A549 (cell line): Measurements from ENCODE around the gene TXN. TPM values are rescaled to one million over a fixed set of nuclear protein-coding genes. Genes with fewer than 3 reads are reported as not detected.
A peak's percentile ranks its signal among the peaks of the same experiment; 100 is the strongest.

Experiments
- ATAC-seq, 2 experiments: fragments of 200-7000 bp in 1 of 2; fragments of >200 bp in 1 of 2; cut with Nextera tagmentation in 1 of 2; cut with Tn5 transposase in 1 of 2; 3 replicates each; pipeline versions ENCODE4 v1.8.0 to v1.9.1; 2018 to 2020; ENCODE audit warnings: mild to moderate bottlenecking in 1 of 2, moderate library complexity in 1 of 2
- CTCF ChIA-PET: fragments of 300-600 bp; sonication (Branson Sonifier 250); formaldehyde crosslinking; extraction: SDS; loops from one replicate; lab custom pipeline; 2021; ENCODE audit warnings: antibody characterized with exemption, inconsistent platforms; lab: Yijun Ruan, JAX
- POLR2A ChIA-PET: fragments of 350-600 bp; formaldehyde crosslinking; extraction: SDS; loops from one replicate; lab custom pipeline; 2021; ENCODE audit warnings: antibody characterized with exemption, inconsistent platforms; lab: Yijun Ruan, JAX
- DNase-seq, 2 experiments: peaks; one replicate each; pipeline versions ENCODE4 v3.0.0 to v3.0.0-alpha.2; 2011 to 2016; ENCODE audit warnings: low read depth in 1 of 2, low spot score in 1 of 2
- FAIRE-seq: peaks from 2 replicates; lab custom pipeline; 2011; peaks lifted over from hg19 to GRCh38; lab: Jason Lieb, UNC
- H3K27ac ChIP-seq, 2 experiments: fragments of >200 bp; sonication (Bioruptor Twin); formaldehyde crosslinking; 3 replicates each; pipeline ENCODE4 v1.5.1; 2016 to 2017
- H3K4me1 ChIP-seq: fragments of >200 bp; sonication (Bioruptor Twin); formaldehyde crosslinking; 3 replicates; pipeline ENCODE4 v1.6.1; 2016
- H3K4me2 ChIP-seq: fragments of >200 bp; sonication (Bioruptor Twin); formaldehyde crosslinking; 3 replicates; pipeline ENCODE4 v1.6.1; 2016
- H3K4me3 ChIP-seq: fragments of >200 bp; sonication (Bioruptor Twin); formaldehyde crosslinking; 3 replicates; pipeline ENCODE4 v1.5.1; 2016
- H3K9me3 ChIP-seq: fragments of >200 bp; sonication (Bioruptor Twin); formaldehyde crosslinking; 3 replicates; pipeline ENCODE4 v1.6.1; 2016
- CEBPB ChIP-seq, 2 experiments: fragments of >200 bp in 1 of 2; sonication (Bioruptor Twin) in 1 of 2; formaldehyde crosslinking in 1 of 2; IDR thresholded peaks; 2 replicates each; pipeline ENCODE4 v1.6.1; 2012 to 2016
- E2F6 ChIP-seq: IDR thresholded peaks from 2 replicates; pipeline ENCODE4 v1.6.1; 2012; ENCODE audit warnings: low read depth, borderline replicate concordance
- EHF ChIP-seq: fragments of 250-450 bp; sonication (Bioruptor Pico); IDR thresholded peaks from 2 replicates; pipeline ENCODE4 v1.5.0; 2020; ENCODE audit warnings: mild to moderate bottlenecking
- EHMT2 ChIP-seq: fragments of 200-600 bp; sonication (generic); IDR thresholded peaks from 2 replicates; pipeline ENCODE4 v1.6.1; 2016; ENCODE audit warnings: antibody characterized with exemption, low read depth, mild to moderate bottlenecking, moderate library complexity
- ELK1 ChIP-seq: fragments of 150-350 bp; IDR thresholded peaks from 2 replicates; pipeline ENCODE4 v1.6.1; 2014; ENCODE audit warnings: low read depth, mild to moderate bottlenecking, low read length
- EP300 ChIP-seq, 2 experiments: fragments of >200 bp; sonication (Bioruptor Twin); formaldehyde crosslinking; IDR thresholded peaks; 2 replicates in 1 of 2; 3 replicates in 1 of 2; pipeline ENCODE4 v1.6.1; 2016 to 2017
- ESRRA ChIP-seq: fragments of 150-350 bp; IDR thresholded peaks from 2 replicates; pipeline ENCODE4 v1.6.1; 2014; ENCODE audit warnings: mild to moderate bottlenecking, low read length, borderline replicate concordance
- FOSL2 ChIP-seq, 2 experiments: fragments of 450-650 bp in 1 of 2; fragments of >200 bp in 1 of 2; sonication (Bioruptor Twin) in 1 of 2; formaldehyde crosslinking; IDR thresholded peaks; 2 replicates each; pipeline versions ENCODE4 v1.5.0 to v1.6.1; 2016 to 2020; ENCODE audit warnings: mild to moderate bottlenecking in 1 of 2, moderate library complexity in 1 of 2
- HDAC2 ChIP-seq: fragments of 200-600 bp; sonication (generic); IDR thresholded peaks from 2 replicates; pipeline ENCODE4 v1.6.1; 2016
- HEYL ChIP-seq: fragments of 250-450 bp; sonication (Bioruptor Pico); IDR thresholded peaks from 2 replicates; pipeline ENCODE4 v1.8.0; 2021; ENCODE audit warnings: mild to moderate bottlenecking, moderate library complexity
- HMGXB4 ChIP-seq: fragments of 250-450 bp; sonication (Bioruptor Pico); IDR thresholded peaks from 2 replicates; pipeline ENCODE4 v1.5.0; 2021; ENCODE audit warnings: mild to moderate bottlenecking, moderate library complexity, borderline replicate concordance
- HOXA7 ChIP-seq: fragments of 250-450 bp; sonication (Bioruptor Pico); IDR thresholded peaks from 2 replicates; pipeline ENCODE4 v1.5.0; 2020; ENCODE audit warnings: mild to moderate bottlenecking, moderate library complexity
- NPAS2 ChIP-seq: fragments of 250-450 bp; sonication (Bioruptor Pico); IDR thresholded peaks from 2 replicates; pipeline ENCODE4 v1.8.0; 2022; ENCODE audit warnings: mild to moderate bottlenecking, moderate library complexity, borderline replicate concordance
- NR3C1 ChIP-seq: fragments of >200 bp; sonication (Bioruptor Twin); formaldehyde crosslinking; IDR thresholded peaks from 3 replicates; pipeline ENCODE4 v1.6.1; 2017
- PHF8 ChIP-seq: fragments of 200-600 bp; sonication (generic); IDR thresholded peaks from 2 replicates; pipeline ENCODE4 v1.6.1; 2016; ENCODE audit warnings: low read depth, mild to moderate bottlenecking, antibody characterized with exemption, moderate library complexity, borderline replicate concordance
- POLR2A ChIP-seq: IDR thresholded peaks from 2 replicates; pipeline ENCODE4 v1.6.1; 2012; ENCODE audit warnings: mild to moderate bottlenecking, low read length
- POLR2AphosphoS2 ChIP-seq: conservative IDR thresholded peaks from 2 replicates; pipeline ENCODE4 v1.6.1; 2012; ENCODE audit warnings: low read length, improper control_type of control experiment, inconsistent platforms
- RARB ChIP-seq: fragments of 250-450 bp; sonication (Bioruptor Pico); IDR thresholded peaks from 2 replicates; pipeline ENCODE4 v1.8.0; 2021; ENCODE audit warnings: mild to moderate bottlenecking, moderate library complexity
- TP53 ChIP-seq: fragments of 250-450 bp; sonication (Bioruptor Pico); IDR thresholded peaks from 2 replicates; pipeline ENCODE4 v1.5.0; 2021; ENCODE audit warnings: mild to moderate bottlenecking, moderate library complexity
- USF2 ChIP-seq: fragments of 450-650 bp; IDR thresholded peaks from 2 replicates; pipeline ENCODE4 v1.6.1; 2014; ENCODE audit warnings: antibody characterized with exemption
- ZFP36 ChIP-seq: fragments of 450-650 bp; IDR thresholded peaks from 2 replicates; pipeline ENCODE4 v1.6.1; 2014; ENCODE audit warnings: borderline replicate concordance; ENCODE audit not compliant: partially characterized antibody
- WGBS: methylation state at CpG from one replicate; pipeline ENCODE4 v1.1.6; 2017; ENCODE audit errors: missing lambda C conversion rate; 5-methylcytosine and 5-hydroxymethylcytosine counted together
- polyA plus RNA-seq, 4 experiments: library from polyadenylated mRNA; depleted of rRNA in 3 of 4; stranded (reverse); fragments of >200 nt; fragmentation: RNase III in 1 of 4; extraction: RNeasy Plus Mini Kit Qiagen cat#74134 plus additional on column Dnase treatment in 1 of 4; gene quantifications; 2 replicates in 3 of 4; 3 replicates in 1 of 4; pipeline ENCODE4 v1.2.3, GENCODE V29; 2011 to 2017

The TXN gene
- polyA plus RNA-seq, 2 of the 4 experiments (the other 2 are of a cell fraction), result 1,309 to 1,626 TPM

- Histone ChIP-seq H3K4me1 (peaks cover 58% of the 10 kb centered on the region), H3K9me3 (no peaks in the 10 kb centered on the region), H3K4me2 (peak overlapping the region; percentile 76), H3K4me3 (no peak overlapping the region), H3K27ac (peak overlapping the region in 1 of 2 experiments; percentile 41; a peak in 2 of 6 replicates)
- POLR2A ChIA-PET, result interaction anchor here (0.6 to 0.7 kb wide), 2 partner anchors 84 to 300 kb away, joined by 3 to 6 read pairs; no protein-coding TSS in a partner anchor
- ATAC-seq (peak; percentile 52 to 62; a peak in 5 of 6 replicates), DNase-seq (peak in 1 of 2 experiments; percentile 58), FAIRE-seq (no peak)
- 80% methylated on average over 4 of the region's 4 CpGs for WGBS
- CTCF ChIA-PET, result interaction anchor here (0.6 kb wide), 1 partner anchor 239 kb away, joined by 4 read pairs; no protein-coding TSS in a partner anchor
- TF ChIP-seq ELK1 (no peak), ZFP36 (no peak), TP53 (CRISPR knock-in tag) (0 out of 2 replicates have a peak, but pooled peaks have one; percentile 50), NPAS2 (no peak), EHF (CRISPR knock-in tag) (no peak), POLR2AphosphoS2 (peak; percentile 87; the same call in 1 of the 2 replicates)
Observed at GRCh38 chr9:110249603-110250002, 6.7 kb downstream of the TXN start.

- no peak for DNase-seq
- Histone ChIP-seq H3K9me3 (no peaks in the 10 kb centered on the region), H3K27ac (no peak overlapping the region), H3K4me1 (peaks cover 54% of the 10 kb centered on the region), H3K4me3 (no peak overlapping the region), H3K4me2 (no peak overlapping the region)
- 0 out of 6 replicates have a peak, but pooled peaks of 1 of the 2 experiments have one; percentile 26 for ATAC-seq
- no peak for FAIRE-seq
- CTCF ChIA-PET, result interaction anchor here (1.7 kb wide), 1 partner anchor 9 kb away, joined by 7 read pairs; the partner anchor contains the start of gene TXN
- peak; percentile 89; the same call in 1 of the 2 replicates for TF ChIP-seq POLR2AphosphoS2
- TF ChIP-seq PHF8, result no peak
- POLR2A ChIA-PET, result interaction anchor here (0.6 to 4.0 kb wide), 3 partner anchors 8 to 219 kb away, joined by 3 to 30 read pairs (median 4); partner anchors contain the start of gene TXN
- 92% methylated on average over 2 of the region's 2 CpGs for WGBS
Observed at GRCh38 chr9:110248361-110248760, 7.9 kb downstream of the TXN start.

GRCh38 chr9:110246214-110246613, 10.1 kb downstream of the TXN start:
- ChIA-PET CTCF (interaction anchor here (1.0 to 1.2 kb wide), 3 partner anchors 10 to 28 kb away, joined by 3 read pairs; partner anchors contain the start of gene TXN), POLR2A (interaction anchor here (4.0 kb wide), 1 partner anchor 10 kb away, joined by 30 read pairs; the partner anchor contains the start of gene TXN)

GRCh38 chr9:110244616-110245015, 11.7 kb downstream of the TXN start:
- Histone ChIP-seq H3K27ac (no peak overlapping the region), H3K4me1 (peaks cover 22% of the 10 kb centered on the region), H3K9me3 (no peaks in the 10 kb centered on the region)
- POLR2A ChIA-PET, result interaction anchor here (0.6 to 4.0 kb wide), 2 partner anchors 12 to 338 kb away, joined by 5 to 30 read pairs; partner anchors contain the start of gene TXN
- no peak for FAIRE-seq
- WGBS, result 92% methylated on average over 3 of the region's 3 CpGs
- TF ChIP-seq POLR2AphosphoS2 (no peak), CEBPB (IDR thresholded peaks at IDR 0.05) (no peak), EHMT2 (no peak), HOXA7 (CRISPR knock-in tag) (no peak), HEYL (CRISPR knock-in tag) (no peak), HDAC2 (no peak), FOSL2 (IDR thresholded peaks at IDR 0.05) (no peak), FOSL2 (CRISPR knock-in tag; IDR thresholded peaks at IDR 0.05) (no peak), NR3C1 (no peak), HMGXB4 (CRISPR knock-in tag) (no peak), EP300 (IDR thresholded peaks at IDR 0.05) (no peak), NPAS2 (no peak), POLR2A (no peak), USF2 (no peak), ESRRA (no peak), E2F6 (no peak)
- TF ChIP-seq, all 56 proteins: peak for 0
- DNase-seq, result no peak
- CTCF ChIA-PET, result no interaction called here
- no peak for ATAC-seq
- Histone ChIP-seq H3K4me2 (no peak overlapping the region), H3K4me3 (no peak overlapping the region)

More at GRCh38 chr9:110246214-110246613, 10.1 kb downstream of the TXN start:
- 97% methylated on average over 6 of the region's 6 CpGs for WGBS
- Histone ChIP-seq H3K9me3 (no peaks in the 10 kb centered on the region), H3K4me3 (no peak overlapping the region), H3K4me2 (no peak overlapping the region), H3K4me1 (peaks cover 38% of the 10 kb centered on the region), H3K27ac (no peak overlapping the region)
- TF ChIP-seq RARB (CRISPR knock-in tag), result no peak
- peak; percentile 82 for TF ChIP-seq POLR2AphosphoS2
- no peak for ATAC-seq
- FAIRE-seq, result no peak
- no peak for DNase-seq
